ENCODE measurements around the gene FPR1.

DNA sequence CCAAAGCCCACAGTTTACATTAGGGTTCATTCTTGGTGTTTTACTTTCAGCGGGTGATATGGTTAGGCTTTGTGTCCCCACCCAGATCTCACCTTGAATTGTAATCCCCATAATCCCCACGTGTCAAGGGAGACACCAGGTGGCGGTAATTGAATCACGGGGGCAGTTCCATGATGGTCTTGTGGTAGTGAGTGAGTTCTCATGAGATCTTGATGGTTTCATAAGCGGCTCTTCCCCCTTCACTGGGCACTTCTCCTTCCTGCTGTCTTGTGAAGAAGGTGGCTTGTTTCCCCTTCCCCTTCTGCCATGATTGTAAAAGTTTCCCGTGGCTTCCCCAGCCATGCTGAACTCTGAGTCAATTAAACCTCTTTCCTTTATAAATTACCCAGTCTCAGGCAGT, 21.3 kb upstream of the FPR1 start:
- no peak for TF ChIP-seq RNF2 (IDR thresholded peaks at IDR 0.05; ENCODE audit: borderline replicate concordance, low read depth, low read length, missing control alignments, poor library complexity, severe bottlenecking)
- no peak for TF ChIP-seq POLR2A (IDR thresholded peaks at IDR 0.05; ENCODE audit: control extremely low read depth in 1 of 2, low read depth in 2 of 2, low read length in 2 of 2)
- TF ChIP-seq, protein P1, sequence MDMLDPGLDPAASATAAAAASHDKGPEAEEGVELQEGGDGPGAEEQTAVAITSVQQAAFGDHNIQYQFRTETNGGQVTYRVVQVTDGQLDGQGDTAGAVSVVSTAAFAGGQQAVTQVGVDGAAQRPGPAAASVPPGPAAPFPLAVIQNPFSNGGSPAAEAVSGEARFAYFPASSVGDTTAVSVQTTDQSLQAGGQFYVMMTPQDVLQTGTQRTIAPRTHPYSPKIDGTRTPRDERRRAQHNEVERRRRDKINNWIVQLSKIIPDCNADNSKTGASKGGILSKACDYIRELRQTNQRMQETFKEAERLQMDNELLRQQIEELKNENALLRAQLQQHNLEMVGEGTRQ (IDR thresholded peaks at IDR 0.05; ENCODE audit: low read length) = no peak
- no peak for TF ChIP-seq FOSL1 (IDR thresholded peaks at IDR 0.05; ENCODE audit: insufficient read depth, low read depth, low read length)
- TF ChIP-seq, protein P2, sequence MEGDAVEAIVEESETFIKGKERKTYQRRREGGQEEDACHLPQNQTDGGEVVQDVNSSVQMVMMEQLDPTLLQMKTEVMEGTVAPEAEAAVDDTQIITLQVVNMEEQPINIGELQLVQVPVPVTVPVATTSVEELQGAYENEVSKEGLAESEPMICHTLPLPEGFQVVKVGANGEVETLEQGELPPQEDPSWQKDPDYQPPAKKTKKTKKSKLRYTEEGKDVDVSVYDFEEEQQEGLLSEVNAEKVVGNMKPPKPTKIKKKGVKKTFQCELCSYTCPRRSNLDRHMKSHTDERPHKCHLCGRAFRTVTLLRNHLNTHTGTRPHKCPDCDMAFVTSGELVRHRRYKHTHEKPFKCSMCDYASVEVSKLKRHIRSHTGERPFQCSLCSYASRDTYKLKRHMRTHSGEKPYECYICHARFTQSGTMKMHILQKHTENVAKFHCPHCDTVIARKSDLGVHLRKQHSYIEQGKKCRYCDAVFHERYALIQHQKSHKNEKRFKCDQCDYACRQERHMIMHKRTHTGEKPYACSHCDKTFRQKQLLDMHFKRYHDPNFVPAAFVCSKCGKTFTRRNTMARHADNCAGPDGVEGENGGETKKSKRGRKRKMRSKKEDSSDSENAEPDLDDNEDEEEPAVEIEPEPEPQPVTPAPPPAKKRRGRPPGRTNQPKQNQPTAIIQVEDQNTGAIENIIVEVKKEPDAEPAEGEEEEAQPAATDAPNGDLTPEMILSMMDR (IDR thresholded peaks at IDR 0.05; ENCODE audit: control extremely low read depth in 1 of 3, insufficient read depth in 1 of 3, low read depth in 1 of 3, low read length in 3 of 3) = peak; percentile 5 to 14 (median 10); a peak in 3 of 4 replicates
- no peak for TF ChIP-seq CREB1 (IDR thresholded peaks at IDR 0.05)
- no peak for TF ChIP-seq EGR1 (IDR thresholded peaks at IDR 0.05; ENCODE audit: borderline replicate concordance, low read depth, low read length)
- no peak for TF ChIP-seq HDAC2 (IDR thresholded peaks at IDR 0.05; ENCODE audit: borderline replicate concordance in 1 of 2, low read depth in 2 of 2, low read length in 2 of 2)
- no peak for TF ChIP-seq TBP (IDR thresholded peaks at IDR 0.05; ENCODE audit: low read depth, low read length)
- no peak for TF ChIP-seq EZH2 (IDR thresholded peaks at IDR 0.05; ENCODE audit: low read depth, low read length, severe bottlenecking)
